GM08714 (cell line): Measurements from ENCODE around the gene P2RY8.
"Not testable (repeated sequence)": the region's sequence is repeated elsewhere in the genome, so short reads cannot be mapped to it uniquely, and the experiment has no call there.

Experiments
- H3K4me3 ChIP-seq: fragments of 200-500 bp; sonication (Bioruptor generic); 2 replicates; pipeline ENCODE4 v1.5.1; 2014; ENCODE audit warnings: mild to moderate bottlenecking, low read length, inconsistent platforms
- ZNF274 ChIP-seq: IDR thresholded peaks from 2 replicates; pipeline ENCODE4 v1.6.1; 2012; ENCODE audit warnings: mild to moderate bottlenecking, low read depth, low read length

P2RY8 gene

GRCh38 chrX:1475881-1476280, 61.1 kb downstream of the P2RY8 start:
- TF ChIP-seq ZNF274: no peak
- H3K4me3 ChIP-seq: no peak overlapping the region

DNA sequence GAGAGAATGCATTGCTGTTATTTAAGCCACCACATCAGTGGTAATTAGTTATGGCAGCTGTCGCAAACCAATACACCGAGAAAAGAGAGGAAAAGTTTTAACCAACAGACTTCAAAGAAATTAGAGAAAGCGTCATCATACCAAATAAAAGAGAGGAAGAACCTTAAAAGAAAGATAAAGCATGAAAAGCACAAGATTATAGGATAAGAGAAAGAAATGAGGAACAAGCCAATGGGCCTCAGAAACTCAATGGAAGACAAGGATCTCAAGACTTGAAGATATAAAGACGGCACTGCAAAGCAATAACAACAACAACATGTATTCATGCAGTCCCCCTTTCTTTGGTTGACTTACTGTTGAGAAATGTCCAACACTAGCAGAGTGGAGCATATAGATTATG, 61.5 kb downstream of the P2RY8 start:
- no peak overlapping the region for H3K4me3 ChIP-seq
- TF ChIP-seq ZNF274: no peak

- H3K4me3 ChIP-seq: not testable (repeated sequence)
Observed at GRCh38 chrX:1474593-1474992, 62.4 kb downstream of the P2RY8 start.

DNA sequence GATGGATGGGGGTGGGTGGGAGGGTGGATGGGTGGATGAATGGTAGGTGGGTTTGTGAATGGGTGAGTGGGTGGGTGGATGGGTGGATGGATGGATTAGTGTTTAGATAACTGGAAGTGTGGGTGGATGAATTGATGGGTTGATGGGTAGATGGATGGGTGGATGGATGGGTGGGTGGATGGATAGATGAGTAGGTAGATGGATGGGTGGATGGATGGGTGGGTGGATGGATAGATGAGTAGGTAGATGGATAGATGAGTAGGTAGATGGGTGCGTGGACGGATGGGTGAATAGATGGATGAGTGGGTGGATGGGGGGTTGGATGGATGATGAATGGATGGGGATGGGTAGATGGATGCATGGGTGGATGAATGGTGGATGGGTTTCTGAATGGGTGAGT, 64.0 kb downstream of the P2RY8 start:
- TF ChIP-seq ZNF274: no peak
- no peak overlapping the region for H3K4me3 ChIP-seq

GRCh38 chrX:1468250-1468772, 68.7 kb downstream of the P2RY8 start:
- TF ChIP-seq ZNF274: no peak
- H3K4me3 ChIP-seq: no peak overlapping the region

DNA sequence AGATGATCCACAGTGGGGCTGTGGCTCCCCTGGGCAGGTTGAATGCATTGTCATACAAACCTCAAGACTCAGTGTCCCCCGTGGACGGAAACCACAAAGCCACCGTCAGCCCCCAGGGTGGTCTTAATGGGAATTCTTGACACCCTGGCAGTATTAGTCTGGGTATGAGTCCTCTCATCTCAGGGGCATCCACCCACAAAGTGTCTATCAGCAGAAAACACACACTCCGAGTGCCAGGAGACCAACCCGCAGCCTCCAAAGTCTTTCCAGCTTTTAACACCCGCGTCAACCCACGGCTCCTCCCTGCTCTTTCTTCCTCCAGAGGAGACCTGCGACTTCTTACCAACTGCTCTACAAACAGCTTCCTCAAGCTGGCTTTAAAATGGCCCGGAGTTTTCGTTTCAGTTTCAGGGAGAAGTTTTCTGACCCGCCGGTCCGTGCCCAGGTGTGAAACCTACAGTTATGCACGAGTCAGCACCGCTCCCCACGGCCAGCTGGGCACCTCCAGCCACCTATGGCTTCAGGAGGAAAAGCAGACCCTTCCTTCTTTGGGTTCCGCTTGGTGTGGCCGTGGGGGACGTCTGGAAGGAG, 69.9 kb downstream of the P2RY8 start:
- H3K4me3 ChIP-seq: peak overlapping the region; percentile 36; the same call in 1 of the 2 replicates

DNA sequence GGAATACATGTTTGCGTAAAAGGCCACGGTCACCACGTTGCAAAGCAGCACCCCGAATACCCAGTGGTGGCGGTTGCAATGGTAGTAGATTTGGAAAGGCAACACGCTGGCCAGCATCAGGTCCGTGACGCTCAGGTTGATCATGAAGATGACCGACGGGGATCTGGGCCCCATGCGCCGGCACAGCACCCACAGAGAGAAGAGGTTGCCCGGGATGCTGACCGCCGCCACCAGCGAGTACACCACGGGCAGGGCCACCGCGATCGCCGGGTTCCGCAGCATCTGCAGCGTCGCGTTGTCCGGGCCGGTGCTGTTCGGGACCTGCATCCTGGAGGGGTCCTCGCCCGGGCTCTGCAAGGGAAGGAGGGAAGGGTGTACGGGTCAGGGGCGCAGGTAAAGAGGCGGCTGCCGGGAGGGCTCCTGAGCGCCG, 70.7 kb downstream of the P2RY8 start:
- TF ChIP-seq ZNF274: no peak
- H3K4me3 ChIP-seq: no peak overlapping the region

More for the DNA sequence above, 69.9 kb downstream of the P2RY8 start:
- no peak for TF ChIP-seq ZNF274

- H3K4me3 ChIP-seq: no peak overlapping the region
- TF ChIP-seq ZNF274: no peak
Observed at GRCh38 chrX:1465286-1466231, 71.4 kb downstream of the P2RY8 start.

- TF ChIP-seq ZNF274: no peak
- H3K4me3 ChIP-seq: no peak overlapping the region
Observed at GRCh38 chrX:1464971-1465285, 72.1 kb downstream of the P2RY8 start.

DNA sequence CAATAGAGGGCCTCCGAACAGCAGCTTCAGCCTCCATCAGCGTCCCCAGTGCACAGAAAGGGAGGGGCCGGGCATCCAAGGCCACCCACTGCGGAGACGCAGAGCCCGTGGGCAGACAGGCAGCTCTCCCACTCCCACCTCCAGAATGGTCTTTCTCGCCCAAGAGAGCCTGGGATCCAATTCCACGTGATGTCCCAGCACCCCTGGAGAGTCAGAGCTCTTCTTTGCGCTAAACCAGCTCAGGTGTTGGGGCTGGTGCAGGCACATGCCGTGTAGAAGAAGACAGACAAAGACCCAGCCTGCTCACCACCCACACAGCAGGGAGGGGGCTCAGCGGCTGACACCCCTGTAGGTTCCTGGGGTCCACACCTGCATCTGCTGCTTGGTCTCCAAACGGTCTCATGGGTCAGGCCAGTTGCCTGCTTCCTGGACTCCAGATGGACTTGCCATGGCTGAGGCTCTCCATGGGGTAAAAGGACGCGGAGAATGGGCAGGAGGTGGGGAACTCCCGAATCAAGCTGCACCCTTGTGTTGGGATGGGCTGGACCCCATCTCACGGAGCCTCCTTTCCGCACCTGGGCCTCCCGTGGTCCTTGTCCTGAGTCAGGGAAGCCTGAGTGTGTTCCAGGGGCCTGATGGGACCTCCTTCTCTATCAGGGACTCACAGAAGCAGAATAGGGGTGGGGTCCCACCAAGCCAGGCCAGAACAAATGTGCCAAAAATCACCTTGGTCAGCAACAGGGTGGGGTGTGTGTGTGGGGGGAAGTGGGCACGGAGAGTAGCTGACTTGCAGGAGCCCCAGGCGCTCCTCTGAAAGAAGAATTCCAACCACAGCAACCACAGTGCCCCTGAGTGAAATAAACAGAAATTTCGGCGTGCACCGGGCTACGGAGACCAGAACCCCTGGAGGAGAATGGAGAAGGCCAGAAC, 72.7 kb downstream of the P2RY8 start:
- no peak overlapping the region for H3K4me3 ChIP-seq
- no peak for TF ChIP-seq ZNF274

GRCh38 chrX:1463581-1463980, 73.4 kb downstream of the P2RY8 start:
- TF ChIP-seq ZNF274: no peak
- no peak overlapping the region for H3K4me3 ChIP-seq

DNA sequence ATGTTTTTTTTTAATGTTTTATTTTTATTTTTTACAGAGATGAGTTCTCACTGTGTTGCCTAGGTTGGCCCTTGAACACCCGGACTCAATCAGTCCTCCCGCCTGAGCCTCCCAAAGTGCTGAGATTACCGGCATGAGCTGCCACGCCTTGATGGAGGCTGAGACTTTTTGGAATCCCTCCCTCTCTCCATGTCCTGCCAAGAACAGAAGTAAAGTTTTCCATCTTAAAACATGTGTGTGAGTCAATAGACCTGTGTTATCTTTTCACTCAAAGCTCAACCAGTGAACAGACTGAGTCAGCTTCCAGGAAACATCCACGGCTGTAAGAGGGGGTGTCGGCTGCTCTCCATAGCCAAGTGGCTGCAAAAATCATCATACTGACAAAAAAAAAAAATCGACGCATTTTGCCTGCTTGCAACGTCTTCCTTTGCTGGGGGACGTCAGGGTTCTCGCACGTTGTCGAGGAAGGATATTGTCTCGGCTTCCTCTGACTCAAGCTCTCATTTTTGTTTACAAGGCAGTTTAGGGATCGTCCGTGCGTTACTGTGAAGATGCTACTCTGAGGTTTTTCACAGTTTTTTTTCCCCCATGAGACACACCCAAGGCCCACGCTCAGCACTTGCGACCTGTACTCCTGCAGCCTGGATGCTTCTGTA, 74.3 kb downstream of the P2RY8 start:
- no peak for TF ChIP-seq ZNF274
- H3K4me3 ChIP-seq: no peak overlapping the region

DNA sequence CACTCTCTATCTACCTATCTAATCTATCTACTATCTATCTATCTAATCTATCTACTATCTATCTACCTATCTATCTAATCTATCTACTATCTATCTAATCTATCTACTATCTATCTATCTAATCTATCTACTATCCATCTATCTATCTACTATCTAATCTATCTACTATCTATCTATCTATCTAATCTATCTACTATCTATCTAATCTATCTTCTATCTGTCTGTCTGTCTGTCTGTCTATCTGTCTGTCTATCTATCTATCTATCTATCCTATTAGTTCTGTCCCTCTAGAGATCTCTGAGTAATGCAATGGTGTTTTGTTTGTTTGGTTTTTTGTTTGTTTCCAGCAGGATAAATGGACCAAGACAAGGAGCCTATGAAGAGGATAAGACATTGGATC, 74.9 kb downstream of the P2RY8 start:
- TF ChIP-seq ZNF274: no peak
- no peak overlapping the region for H3K4me3 ChIP-seq

GRCh38 chrX:1455948-1456280, 81.1 kb downstream of the P2RY8 start:
- TF ChIP-seq ZNF274: no peak
- no peak overlapping the region for H3K4me3 ChIP-seq
